Ovary (tissue), 9 donors: ENCODE data around the gene GEMIN5. TPM values are rescaled to one million over a fixed set of nuclear protein-coding genes. Genes with fewer than 3 reads are reported as not detected.

Source experiments
- DNase-seq, 5 donors: peaks; one replicate each; pipeline ENCODE4 v3.0.0-alpha.2; 2019 to 2020
- H3K27ac ChIP-seq, 2 donors: fragments of 200-600 bp; one replicate each; pipeline versions ENCODE4 v1.5.1 to v1.8.0; 2019 to 2022
- H3K27me3 ChIP-seq: fragments of 200-600 bp; one replicate; pipeline ENCODE4 v1.8.0; 2022
- H3K36me3 ChIP-seq: fragments of 200-600 bp; sonication (generic); one replicate; pipeline ENCODE4 v1.5.1; 2019
- H3K4me1 ChIP-seq: one replicate; pipeline ENCODE4 v1.8.1; 2013; ENCODE audit warnings: mild to moderate bottlenecking, moderate library complexity; ENCODE audit not compliant: insufficient read depth
- H3K4me3 ChIP-seq: fragments of 200-600 bp; sonication (generic); one replicate; pipeline ENCODE4 v1.5.1; 2017
- H3K9me3 ChIP-seq, 2 donors: fragments of 200-600 bp in 1 of 2; sonication (generic) in 1 of 2; one replicate each; pipeline versions ENCODE4 v1.5.1 to v1.8.1; 2013 to 2019; ENCODE audit warnings: mild to moderate bottlenecking in 1 of 2, moderate library complexity in 1 of 2
- CTCF ChIP-seq, 3 donors: fragments of 450-650 bp in 2 of 3; fragments of 200-600 bp in 1 of 3; IDR thresholded peaks; one replicate each; pipeline versions ENCODE4 v1.5.1 to v1.8.0; 2016 to 2022; ENCODE audit warnings: antibody characterized with exemption in 3 of 3, mild to moderate bottlenecking in 1 of 3
- EP300 ChIP-seq: sonication (generic); formaldehyde crosslinking; IDR thresholded peaks from one replicate; pipeline ENCODE4 v1.6.1; 2017; ENCODE audit warnings: antibody characterized with exemption
- POLR2A ChIP-seq: fragments of 450-650 bp; IDR thresholded peaks from one replicate; pipeline ENCODE4 v1.6.1; 2017; ENCODE audit warnings: antibody characterized with exemption, mild to moderate bottlenecking, moderate library complexity
- WGBS, 3 donors: extraction: QIAGEN DNeasy Blood & Tissue Kit in 1 of 3; methylation state at CpG; one replicate each; pipeline versions ENCODE4 v1.1.5 to v1.1.7; 2013 to 2017; 5-methylcytosine and 5-hydroxymethylcytosine counted together
- intact Hi-C, 4 donors: fragments of 100-400 bp; cut with DNase I; formaldehyde crosslinking; loops; one replicate each; pipeline versions ENCODE4 v1.11.0 to v1.15.1; 2022 to 2023
- polyA plus RNA-seq, 2 donors: library from polyadenylated mRNA; stranded (reverse); fragments of 200-250 nt in 1 of 2; fragments of 350-450 nt in 1 of 2; fragmentation: Illumina TruSeq in 1 of 2; extraction: RNeasy Lipid Tissue Mini Kit (QIAGEN cat#74804) in 1 of 2; gene quantifications; one replicate each; pipeline ENCODE4 v1.2.3, GENCODE V29; 2013 to 2014
- total RNA-seq, 7 donors: library from RNA; depleted of rRNA in 2 of 7; stranded (reverse); fragments of >200 nt in 2 of 7; fragmentation: NEBNext Ultra II Directional in 3 of 7; extraction: Animal tissue kit (Norgen Biotek cat#: 25700) in 3 of 7; gene quantifications; one replicate each; pipeline versions ENCODE4 v1.1.0 to v1.2.4, GENCODE V29; 2016 to 2023
- donor health status: DM: no; HTN: no; CAD: no; lungs with moderate emphysema.
- donor health status: DM: no; HTN: no; CAD: no.
- donor health status: Bipolar disorder and iron deficiency.
- donor health status: DM: yes; HTN: yes; CAD: no.
- donor health status: DM: no; HTN: no; CAD: no.
- donor health status: DM: yes; HTN: yes; CAD: no.

Gene GEMIN5
- total and polyA plus RNA-seq, 9 donors, result 6.1 to 20.6 (median 15.3) TPM

GRCh38 chr5:154849264-154849785, 88.7 kb downstream of the GEMIN5 start:
- intact Hi-C loops, result no loop called here
- WGBS, 3 donors, result 21 to 38% (median 29%) methylated on average over 6 of the region's 6 CpGs
- no peaks in the 10 kb centered on the region for H3K36me3 ChIP-seq
- peaks cover 8% of the 10 kb centered on the region for H3K4me1 ChIP-seq
- peak overlapping the region; percentile 54 for H3K4me3 ChIP-seq
- DNase-seq, result no peak
- TF ChIP-seq POLR2A, result no peak
- no peak for TF ChIP-seq CTCF (IDR thresholded peaks at IDR 0.05)
- TF ChIP-seq EP300, result no peak
- H3K9me3 ChIP-seq, result no peaks in the 10 kb centered on the region
- H3K27me3 ChIP-seq, result no peaks in the 10 kb centered on the region
- H3K27ac ChIP-seq, result peak overlapping the region in 1 of 2 donors; percentile 68

DNA sequence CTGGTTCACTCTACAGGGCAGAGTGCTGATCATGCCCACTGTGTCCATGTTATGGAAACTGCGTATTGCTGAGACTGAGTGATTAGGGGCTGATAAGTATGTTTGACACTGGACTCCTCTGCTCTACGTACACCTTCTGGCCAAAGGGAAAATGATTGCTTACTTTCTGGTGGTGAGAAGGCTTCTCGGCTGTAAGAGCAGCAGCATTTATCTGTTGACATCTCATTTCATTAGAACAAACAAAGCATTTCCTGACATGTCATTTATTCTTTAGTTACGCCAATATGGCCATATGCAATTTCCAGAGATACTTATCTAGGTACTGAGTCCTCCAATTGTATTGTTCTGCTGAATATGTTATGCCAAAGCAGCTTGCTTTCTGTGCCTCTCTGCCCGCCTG, 93.2 kb downstream of the GEMIN5 start:
- no peak for DNase-seq
- no peak overlapping the region for H3K27ac ChIP-seq
- peaks cover 5% of the 10 kb centered on the region for H3K4me1 ChIP-seq
- 86 to 91% (median 88%) methylated on average over 5 of the region's 5 CpGs for WGBS, 3 donors
- H3K36me3 ChIP-seq, result no peaks in the 10 kb centered on the region
- no peak overlapping the region for H3K4me3 ChIP-seq
- TF ChIP-seq CTCF (IDR thresholded peaks at IDR 0.05) (no peak), EP300 (no peak), POLR2A (no peak)
- no peaks in the 10 kb centered on the region for H3K9me3 ChIP-seq
- no peaks in the 10 kb centered on the region for H3K27me3 ChIP-seq
- intact Hi-C loops, result no loop called here

- WGBS, 3 donors, result 68 to 83% (median 74%) methylated on average over 6 of the region's 6 CpGs
- H3K4me1 ChIP-seq, result peaks cover 1% of the 10 kb centered on the region
- no peaks in the 10 kb centered on the region for H3K36me3 ChIP-seq
- TF ChIP-seq POLR2A (no peak), EP300 (no peak), CTCF (IDR thresholded peaks at IDR 0.05) (no peak)
- no peak overlapping the region for H3K27ac ChIP-seq
- H3K4me3 ChIP-seq, result no peak overlapping the region
- no peaks in the 10 kb centered on the region for H3K9me3 ChIP-seq
- DNase-seq, result no peak
- intact Hi-C loops, result no loop called here
- no peaks in the 10 kb centered on the region for H3K27me3 ChIP-seq
These were observed 95.1 kb downstream of the GEMIN5 start for GRCh38 chr5:154842689-154843530.

GRCh38 chr5:154841273-154841661, 96.7 kb downstream of the GEMIN5 start:
- H3K9me3 ChIP-seq, result no peaks in the 10 kb centered on the region
- H3K27ac ChIP-seq, result no peak overlapping the region
- H3K4me1 ChIP-seq, result peaks cover 1% of the 10 kb centered on the region
- H3K4me3 ChIP-seq, result no peak overlapping the region
- no peaks in the 10 kb centered on the region for H3K27me3 ChIP-seq
- intact Hi-C loops, result no loop called here
- no peaks in the 10 kb centered on the region for H3K36me3 ChIP-seq
- TF ChIP-seq POLR2A, result no peak
- no peak for TF ChIP-seq CTCF (IDR thresholded peaks at IDR 0.05)
- TF ChIP-seq EP300, result no peak
- no peak for DNase-seq
